ENCODE data around the gene MACC1.

DNA sequence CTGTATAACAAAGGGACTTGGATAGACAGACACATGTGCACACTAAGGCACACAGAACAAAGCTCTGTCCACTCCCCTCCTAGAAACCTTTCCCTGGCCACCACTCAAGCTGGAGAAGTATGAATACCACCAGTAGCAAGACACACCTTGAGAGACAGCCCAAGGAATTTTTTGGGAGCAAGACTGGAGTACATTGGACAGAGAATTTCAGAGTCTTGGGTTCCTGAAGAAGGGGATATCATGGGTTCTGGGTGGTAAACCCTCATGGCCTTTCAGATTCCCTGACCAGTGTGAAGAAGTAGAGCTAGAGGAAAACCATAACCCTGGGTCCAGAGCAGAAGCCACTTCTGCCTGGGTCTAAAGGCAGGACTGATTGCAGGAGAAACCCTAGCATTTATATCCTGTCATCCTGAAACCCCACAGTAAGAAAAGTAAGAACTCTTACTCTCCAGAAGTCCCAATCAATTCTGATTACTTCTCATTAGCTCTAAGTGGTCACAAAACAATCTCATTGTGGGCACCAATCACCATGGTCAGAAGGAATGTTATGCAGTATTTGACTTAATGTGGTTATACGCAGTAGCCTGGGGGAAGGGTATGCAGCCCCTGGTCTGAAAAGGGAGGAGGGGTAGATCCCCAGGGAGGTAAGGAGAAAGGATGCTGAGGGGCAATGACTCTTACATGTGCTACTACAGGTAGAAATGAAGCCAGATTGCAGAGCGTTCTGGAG is 20.4 kb upstream of the MACC1 start:
- TF ChIP-seq, protein P1, sequence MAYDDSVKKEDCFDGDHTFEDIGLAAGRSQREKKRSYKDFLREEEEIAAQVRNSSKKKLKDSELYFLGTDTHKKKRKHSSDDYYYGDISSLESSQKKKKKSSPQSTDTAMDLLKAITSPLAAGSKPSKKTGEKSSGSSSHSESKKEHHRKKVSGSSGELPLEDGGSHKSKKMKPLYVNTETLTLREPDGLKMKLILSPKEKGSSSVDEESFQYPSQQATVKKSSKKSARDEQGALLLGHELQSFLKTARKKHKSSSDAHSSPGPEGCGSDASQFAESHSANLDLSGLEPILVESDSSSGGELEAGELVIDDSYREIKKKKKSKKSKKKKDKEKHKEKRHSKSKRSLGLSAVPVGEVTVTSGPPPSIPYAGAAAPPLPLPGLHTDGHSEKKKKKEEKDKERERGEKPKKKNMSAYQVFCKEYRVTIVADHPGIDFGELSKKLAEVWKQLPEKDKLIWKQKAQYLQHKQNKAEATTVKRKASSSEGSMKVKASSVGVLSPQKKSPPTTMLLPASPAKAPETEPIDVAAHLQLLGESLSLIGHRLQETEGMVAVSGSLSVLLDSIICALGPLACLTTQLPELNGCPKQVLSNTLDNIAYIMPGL (CRISPR knock-in tag; IDR thresholded peaks at IDR 0.05), result no peak
- TF ChIP-seq SRF (CRISPR knock-in tag; IDR thresholded peaks at IDR 0.05), result no peak
- TF ChIP-seq, protein P2, sequence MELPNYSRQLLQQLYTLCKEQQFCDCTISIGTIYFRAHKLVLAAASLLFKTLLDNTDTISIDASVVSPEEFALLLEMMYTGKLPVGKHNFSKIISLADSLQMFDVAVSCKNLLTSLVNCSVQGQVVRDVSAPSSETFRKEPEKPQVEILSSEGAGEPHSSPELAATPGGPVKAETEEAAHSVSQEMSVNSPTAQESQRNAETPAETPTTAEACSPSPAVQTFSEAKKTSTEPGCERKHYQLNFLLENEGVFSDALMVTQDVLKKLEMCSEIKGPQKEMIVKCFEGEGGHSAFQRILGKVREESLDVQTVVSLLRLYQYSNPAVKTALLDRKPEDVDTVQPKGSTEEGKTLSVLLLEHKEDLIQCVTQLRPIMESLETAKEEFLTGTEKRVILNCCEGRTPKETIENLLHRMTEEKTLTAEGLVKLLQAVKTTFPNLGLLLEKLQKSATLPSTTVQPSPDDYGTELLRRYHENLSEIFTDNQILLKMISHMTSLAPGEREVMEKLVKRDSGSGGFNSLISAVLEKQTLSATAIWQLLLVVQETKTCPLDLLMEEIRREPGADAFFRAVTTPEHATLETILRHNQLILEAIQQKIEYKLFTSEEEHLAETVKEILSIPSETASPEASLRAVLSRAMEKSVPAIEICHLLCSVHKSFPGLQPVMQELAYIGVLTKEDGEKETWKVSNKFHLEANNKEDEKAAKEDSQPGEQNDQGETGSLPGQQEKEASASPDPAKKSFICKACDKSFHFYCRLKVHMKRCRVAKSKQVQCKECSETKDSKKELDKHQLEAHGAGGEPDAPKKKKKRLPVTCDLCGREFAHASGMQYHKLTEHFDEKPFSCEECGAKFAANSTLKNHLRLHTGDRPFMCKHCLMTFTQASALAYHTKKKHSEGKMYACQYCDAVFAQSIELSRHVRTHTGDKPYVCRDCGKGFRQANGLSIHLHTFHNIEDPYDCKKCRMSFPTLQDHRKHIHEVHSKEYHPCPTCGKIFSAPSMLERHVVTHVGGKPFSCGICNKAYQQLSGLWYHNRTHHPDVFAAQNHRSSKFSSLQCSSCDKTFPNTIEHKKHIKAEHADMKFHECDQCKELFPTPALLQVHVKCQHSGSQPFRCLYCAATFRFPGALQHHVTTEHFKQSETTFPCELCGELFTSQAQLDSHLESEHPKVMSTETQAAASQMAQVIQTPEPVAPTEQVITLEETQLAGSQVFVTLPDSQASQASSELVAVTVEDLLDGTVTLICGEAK (IDR thresholded peaks at IDR 0.05), result no peak
- TF ChIP-seq, protein P2 (CRISPR knock-in tag; IDR thresholded peaks at IDR 0.05), result no peak
